HCT116 (cell line): Measurements from ENCODE around the gene CACNA1S. TPM values are rescaled to one million over a fixed set of nuclear protein-coding genes. Genes with fewer than 3 reads are reported as not detected.
A peak's percentile ranks its signal among the peaks of the same experiment; 100 is the strongest.

Source experiments
- ATAC-seq: fragments of 200-7000 bp; cut with Tn5 transposase; 2 replicates; pipeline ENCODE4 v1.9.1; 2020; ENCODE audit warnings: mild to moderate bottlenecking, moderate library complexity
- BruUV-seq: library from RNA; stranded (reverse); fragments of 400-500 nt; replicated peaks from 2 replicates; lab custom pipeline; 2021; lab: Mats Ljungman, UMichigan
- CTCF ChIA-PET: fragments of 300-600 bp; sonication (Branson Sonifier 250); formaldehyde crosslinking; loops from one replicate; lab custom pipeline; 2021; ENCODE audit warnings: antibody characterized with exemption; lab: Charles Lee
- POLR2A ChIA-PET: fragments of 300-600, 350-600 bp; sonication (Branson Sonifier 250); formaldehyde crosslinking; loops from one replicate; lab custom pipeline; 2021; ENCODE audit warnings: antibody characterized with exemption; lab: Charles Lee
- RAD21 ChIA-PET, 2 experiments: fragments of 300-600 bp; sonication (Branson Sonifier 250); formaldehyde crosslinking; loops; one replicate each; lab custom pipeline; 2023; ENCODE audit warnings: low total read pairs in 2 of 2; ENCODE audit not compliant: uncharacterized antibody in 2 of 2, unreplicated experiment in 2 of 2, low non-redundant PET in 1 of 2; lab: Charles Lee
- DNase-seq: peaks from one replicate; pipeline ENCODE4 v3.0.0-alpha.2; 2010; ENCODE audit warnings: low read depth, low spot score
- H2AFZ ChIP-seq: fragments of 200-600 bp; shearing (Covaris generic), sonication (generic); 2 replicates; pipeline ENCODE4 v1.6.1; 2017; ENCODE audit warnings: low read depth, mixed run types, mixed read lengths, antibody characterized with exemption, low read length; ENCODE audit not compliant: poor library complexity, severe bottlenecking
- H3K27ac ChIP-seq: 2 replicates; pipeline ENCODE4 v1.5.1; 2012; ENCODE audit warnings: low read depth, low read length
- H3K27me3 ChIP-seq: fragments of 200-600 bp; sonication (generic); 2 replicates; pipeline ENCODE4 v1.6.1; 2016; ENCODE audit warnings: mixed run types, low read length, mixed read lengths; ENCODE audit not compliant: insufficient read depth
- H3K36me3 ChIP-seq, 2 experiments: fragments of 200-500 bp in 1 of 2; fragments of 200-600 bp in 1 of 2; sonication (Bioruptor generic) in 1 of 2; sonication (generic) in 1 of 2; 2 replicates each; pipeline versions ENCODE4 v1.5.1 to v1.6.1; 2014 to 2016; ENCODE audit warnings: low read length in 2 of 2, inconsistent platforms in 1 of 2, mixed read lengths in 1 of 2, mixed run types in 1 of 2; ENCODE audit not compliant: insufficient read depth in 2 of 2, control insufficient read depth in 1 of 2
- H3K4me1 ChIP-seq, 2 experiments: fragments of 200-600 bp in 1 of 2; sonication (generic) in 1 of 2; 2 replicates each; pipeline versions ENCODE4 v1.5.1 to v1.6.1; 2012 to 2017; ENCODE audit warnings: low read length in 2 of 2, inconsistent platforms in 1 of 2, mild to moderate bottlenecking in 1 of 2, mixed read lengths in 1 of 2, mixed run types in 1 of 2, moderate library complexity in 1 of 2; ENCODE audit not compliant: insufficient read depth in 2 of 2, control insufficient read depth in 1 of 2
- H3K4me2 ChIP-seq: fragments of 200-600 bp; sonication (generic); 2 replicates; pipeline ENCODE4 v1.6.1; 2017; ENCODE audit warnings: mixed run types, low read length, mixed read lengths
- H3K4me3 ChIP-seq, 2 experiments: fragments of 200-600 bp in 1 of 2; sonication (generic) in 1 of 2; replicated peaks in 1 of 2; 2 replicates each; pipeline ENCODE4 v1.5.1; 2011 to 2016; ENCODE audit warnings: low read length in 2 of 2, control low read depth in 1 of 2, low read depth in 1 of 2, mild to moderate bottlenecking in 1 of 2, mixed read lengths in 1 of 2, mixed run types in 1 of 2
- H3K79me2 ChIP-seq: fragments of 200-600 bp; sonication (generic); 2 replicates; pipeline ENCODE4 v1.6.1; 2017; ENCODE audit warnings: mild to moderate bottlenecking, mixed run types, low read length, moderate library complexity, mixed read lengths; ENCODE audit not compliant: insufficient read depth
- H3K9ac ChIP-seq: fragments of 200-600 bp; sonication (generic); 2 replicates; pipeline ENCODE4 v1.6.1; 2016; ENCODE audit warnings: low read length, mixed read lengths
- H3K9me2 ChIP-seq: fragments of 200-600 bp; sonication (generic), shearing (Covaris generic); 2 replicates; pipeline ENCODE4 v1.6.1; 2017; ENCODE audit warnings: mixed run types, mild to moderate bottlenecking, moderate library complexity; ENCODE audit not compliant: insufficient read depth
- H3K9me3 ChIP-seq, 2 experiments: fragments of 200-500 bp in 1 of 2; fragments of 200-600 bp in 1 of 2; sonication (Bioruptor generic) in 1 of 2; sonication (generic) in 1 of 2; 2 replicates each; pipeline ENCODE4 v1.6.1; 2014 to 2017; ENCODE audit warnings: low read length in 2 of 2, mixed read lengths in 2 of 2, inconsistent platforms in 1 of 2, low read depth in 1 of 2, mild to moderate bottlenecking in 1 of 2, mixed run types in 1 of 2, moderate library complexity in 1 of 2; ENCODE audit not compliant: control insufficient read depth in 1 of 2, insufficient read depth in 1 of 2
- H4K20me1 ChIP-seq: fragments of 200-600 bp; sonication (generic), shearing (Covaris generic); 2 replicates; pipeline ENCODE4 v1.6.1; 2017; ENCODE audit warnings: mixed run types, mild to moderate bottlenecking, moderate library complexity; ENCODE audit not compliant: insufficient read depth
- CBX3 ChIP-seq: IDR thresholded peaks from 2 replicates; pipeline ENCODE4 v1.6.1; 2012; ENCODE audit warnings: low read depth
- CEBPB ChIP-seq: IDR thresholded peaks from 2 replicates; pipeline ENCODE4 v1.6.1; 2012; ENCODE audit warnings: low read depth
- CTCF ChIP-seq, 3 experiments: fragments of 200-600 bp in 1 of 3; sonication (generic) in 1 of 3; IDR thresholded peaks in 2 of 3; conservative IDR thresholded peaks in 1 of 3; 2 replicates each; pipeline ENCODE4 v1.5.1; 2012 to 2017; ENCODE audit warnings: low read depth in 2 of 3, low read length in 2 of 3, antibody characterized with exemption in 1 of 3, borderline replicate concordance in 1 of 3, control low read depth in 1 of 3, mild to moderate bottlenecking in 1 of 3, mixed read lengths in 1 of 3, mixed run types in 1 of 3, moderate library complexity in 1 of 3; ENCODE audit not compliant: insufficient read depth in 1 of 3
- EGR1 ChIP-seq: IDR thresholded peaks from 2 replicates; pipeline ENCODE4 v1.6.1; 2012; ENCODE audit warnings: low read depth
- EZH2 ChIP-seq: fragments of 200-600 bp; sonication (generic); IDR thresholded peaks from 2 replicates; pipeline ENCODE4 v1.6.1; 2017; ENCODE audit warnings: antibody characterized with exemption, mixed run types
- FOSL1 ChIP-seq: IDR thresholded peaks from 2 replicates; pipeline ENCODE4 v1.6.1; 2012; ENCODE audit warnings: low read depth
- MAX ChIP-seq: IDR thresholded peaks from 2 replicates; pipeline ENCODE4 v1.6.1; 2012
- POLR2AphosphoS5 ChIP-seq: IDR thresholded peaks from 2 replicates; pipeline ENCODE4 v1.6.1; 2011; ENCODE audit warnings: mild to moderate bottlenecking, low read depth, low read length, moderate library complexity
- RAD21 ChIP-seq: IDR thresholded peaks from 2 replicates; pipeline ENCODE4 v1.6.1; 2012; ENCODE audit warnings: low read depth, mild to moderate bottlenecking
- SIN3A ChIP-seq: IDR thresholded peaks from 2 replicates; pipeline ENCODE4 v1.6.1; 2012; ENCODE audit warnings: low read depth
- SRF ChIP-seq: IDR thresholded peaks from 2 replicates; pipeline ENCODE4 v1.6.1; 2012; ENCODE audit warnings: low read depth
- TCF7L2 ChIP-seq: IDR thresholded peaks from 2 replicates; pipeline ENCODE4 v1.7.0; 2011; ENCODE audit warnings: borderline replicate concordance, inconsistent platforms; ENCODE audit not compliant: insufficient read depth, insufficient read length; ENCODE audit errors: extremely low read depth
- ZFX ChIP-seq: fragments of 450-650 bp; IDR thresholded peaks from 2 replicates; pipeline ENCODE4 v1.6.1; 2017
- ZNF274 ChIP-seq: fragments of 200-500 bp; sonication (Bioruptor generic); IDR thresholded peaks from 2 replicates; pipeline ENCODE4 v1.6.1; 2014; ENCODE audit warnings: mild to moderate bottlenecking, low read depth, low read length, inconsistent platforms
- intact Hi-C: fragments of 100-400 bp; cut with micrococcal nuclease; formaldehyde crosslinking; loops from 2 replicates; pipeline ENCODE4 v1.10.0; 2022
- total RNA-seq: library from RNA; stranded (reverse); gene quantifications from one replicate; pipeline ENCODE4 v1.2.1, GENCODE V29; 2021; ENCODE audit not compliant: unreplicated experiment
- TF ChIP-seq, protein P1 (sequence below): IDR thresholded peaks from 2 replicates; pipeline ENCODE4 v1.6.1; 2012; ENCODE audit warnings: low read depth

The CACNA1S gene
- total RNA-seq, 1 experiment from 2014 or later, result not detected

GRCh38 chr1:201015551-201016091 is 96.6 kb downstream of the CACNA1S start:
- Histone ChIP-seq H3K27ac (no peak overlapping the region), H3K9me3 (no peaks in the 10 kb centered on the region), H3K4me2 (no peak overlapping the region), H3K27me3 (no peaks in the 10 kb centered on the region), H2AFZ (no peak overlapping the region), H3K4me3 (no peak overlapping the region), H3K36me3 (no peaks in the 10 kb centered on the region), H3K9me2 (no peaks in the 10 kb centered on the region), H3K9ac (no peak overlapping the region), H4K20me1 (no peaks in the 10 kb centered on the region), H3K79me2 (no peaks in the 10 kb centered on the region), H3K4me1 (peaks cover 13 to 26% of the 10 kb centered on the region in 2 experiments; a peak in 3 of 4 replicates)
- BruUV-seq, result no TSS peak
- RAD21 ChIA-PET, result no interaction called here
- ATAC-seq, result no peak
- CTCF ChIA-PET, result interaction anchor here (0.9 to 2.3 kb wide), 6 partner anchors 10 to 103 kb away, joined by 3 to 14 read pairs (median 4); no protein-coding TSS in a partner anchor
- no peak for DNase-seq
- TF ChIP-seq SRF, result no peak
- peak; percentile 23 for TF ChIP-seq TCF7L2
- POLR2A ChIA-PET, result no interaction called here
- intact Hi-C loops, result no loop called here

DNA sequence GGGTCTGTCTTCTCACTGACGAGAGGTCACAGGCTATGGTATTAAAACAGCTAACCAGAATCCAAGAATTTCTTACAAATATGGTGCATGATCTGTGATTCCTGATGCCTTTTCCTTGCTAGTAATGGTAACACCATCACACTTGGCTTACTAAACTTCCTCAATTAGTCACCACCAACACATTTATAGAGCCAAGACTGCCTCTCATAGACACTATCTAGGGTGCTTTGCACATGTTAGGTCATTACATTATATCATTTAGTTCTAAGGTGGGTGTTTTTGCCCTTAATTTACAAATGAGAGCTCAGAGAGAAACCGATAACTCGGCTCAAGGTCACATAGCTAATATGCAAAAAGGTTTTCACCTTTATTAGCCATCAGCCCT is 97.4 kb downstream of the CACNA1S start:
- ATAC-seq (no peak), DNase-seq (no peak)
- RAD21 ChIA-PET, result no interaction called here
- no peaks in the 10 kb centered on the region for H3K36me3 ChIP-seq
- no peaks in the 10 kb centered on the region for H3K9me3 ChIP-seq
- H3K4me1 ChIP-seq, result peaks cover 8 to 18% of the 10 kb centered on the region in 2 experiments; a peak in 3 of 4 replicates
- intact Hi-C loops, result no loop called here
- CTCF ChIA-PET, result interaction anchor here (1.3 to 2.3 kb wide), 3 partner anchors 11 to 104 kb away, joined by 3 to 14 read pairs (median 7); no protein-coding TSS in a partner anchor
- POLR2A ChIA-PET, result no interaction called here
- H3K27ac ChIP-seq, result no peak overlapping the region
- H4K20me1 ChIP-seq, result no peaks in the 10 kb centered on the region
- H3K9ac ChIP-seq, result no peak overlapping the region
- BruUV-seq, result no TSS peak
- no peak overlapping the region for H3K4me3 ChIP-seq
- H3K9me2 ChIP-seq, result no peaks in the 10 kb centered on the region
- H3K27me3 ChIP-seq, result no peaks in the 10 kb centered on the region
- H3K79me2 ChIP-seq, result no peaks in the 10 kb centered on the region
- no peak overlapping the region for H3K4me2 ChIP-seq
- H2AFZ ChIP-seq, result no peak overlapping the region
- TF ChIP-seq ZFX, result no peak
- TF ChIP-seq ZNF274, result no peak
- TF ChIP-seq, protein P1, sequence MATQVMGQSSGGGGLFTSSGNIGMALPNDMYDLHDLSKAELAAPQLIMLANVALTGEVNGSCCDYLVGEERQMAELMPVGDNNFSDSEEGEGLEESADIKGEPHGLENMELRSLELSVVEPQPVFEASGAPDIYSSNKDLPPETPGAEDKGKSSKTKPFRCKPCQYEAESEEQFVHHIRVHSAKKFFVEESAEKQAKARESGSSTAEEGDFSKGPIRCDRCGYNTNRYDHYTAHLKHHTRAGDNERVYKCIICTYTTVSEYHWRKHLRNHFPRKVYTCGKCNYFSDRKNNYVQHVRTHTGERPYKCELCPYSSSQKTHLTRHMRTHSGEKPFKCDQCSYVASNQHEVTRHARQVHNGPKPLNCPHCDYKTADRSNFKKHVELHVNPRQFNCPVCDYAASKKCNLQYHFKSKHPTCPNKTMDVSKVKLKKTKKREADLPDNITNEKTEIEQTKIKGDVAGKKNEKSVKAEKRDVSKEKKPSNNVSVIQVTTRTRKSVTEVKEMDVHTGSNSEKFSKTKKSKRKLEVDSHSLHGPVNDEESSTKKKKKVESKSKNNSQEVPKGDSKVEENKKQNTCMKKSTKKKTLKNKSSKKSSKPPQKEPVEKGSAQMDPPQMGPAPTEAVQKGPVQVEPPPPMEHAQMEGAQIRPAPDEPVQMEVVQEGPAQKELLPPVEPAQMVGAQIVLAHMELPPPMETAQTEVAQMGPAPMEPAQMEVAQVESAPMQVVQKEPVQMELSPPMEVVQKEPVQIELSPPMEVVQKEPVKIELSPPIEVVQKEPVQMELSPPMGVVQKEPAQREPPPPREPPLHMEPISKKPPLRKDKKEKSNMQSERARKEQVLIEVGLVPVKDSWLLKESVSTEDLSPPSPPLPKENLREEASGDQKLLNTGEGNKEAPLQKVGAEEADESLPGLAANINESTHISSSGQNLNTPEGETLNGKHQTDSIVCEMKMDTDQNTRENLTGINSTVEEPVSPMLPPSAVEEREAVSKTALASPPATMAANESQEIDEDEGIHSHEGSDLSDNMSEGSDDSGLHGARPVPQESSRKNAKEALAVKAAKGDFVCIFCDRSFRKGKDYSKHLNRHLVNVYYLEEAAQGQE, result no peak
- no peak for TF ChIP-seq SIN3A
- TF ChIP-seq EZH2, result no peak
- no peak for TF ChIP-seq FOSL1
- no peak for TF ChIP-seq POLR2AphosphoS5
- TF ChIP-seq RAD21, result no peak
- TF ChIP-seq MAX, result no peak
- no peak for TF ChIP-seq EGR1
- no peak for TF ChIP-seq CTCF (IDR thresholded peaks at IDR 0.05 in 2 of 3, conservative IDR thresholded peaks at IDR 0.05 in 1 of 3; ENCODE audit: borderline replicate concordance in 1 of 3, insufficient read depth in 1 of 3, low read depth in 2 of 3, low read length in 2 of 3)
- no peak for TF ChIP-seq TCF7L2
- no peak for TF ChIP-seq CBX3
- no peak for TF ChIP-seq CEBPB
